ENCODE results near the gene FBN3.

Gene FBN3

DNA sequence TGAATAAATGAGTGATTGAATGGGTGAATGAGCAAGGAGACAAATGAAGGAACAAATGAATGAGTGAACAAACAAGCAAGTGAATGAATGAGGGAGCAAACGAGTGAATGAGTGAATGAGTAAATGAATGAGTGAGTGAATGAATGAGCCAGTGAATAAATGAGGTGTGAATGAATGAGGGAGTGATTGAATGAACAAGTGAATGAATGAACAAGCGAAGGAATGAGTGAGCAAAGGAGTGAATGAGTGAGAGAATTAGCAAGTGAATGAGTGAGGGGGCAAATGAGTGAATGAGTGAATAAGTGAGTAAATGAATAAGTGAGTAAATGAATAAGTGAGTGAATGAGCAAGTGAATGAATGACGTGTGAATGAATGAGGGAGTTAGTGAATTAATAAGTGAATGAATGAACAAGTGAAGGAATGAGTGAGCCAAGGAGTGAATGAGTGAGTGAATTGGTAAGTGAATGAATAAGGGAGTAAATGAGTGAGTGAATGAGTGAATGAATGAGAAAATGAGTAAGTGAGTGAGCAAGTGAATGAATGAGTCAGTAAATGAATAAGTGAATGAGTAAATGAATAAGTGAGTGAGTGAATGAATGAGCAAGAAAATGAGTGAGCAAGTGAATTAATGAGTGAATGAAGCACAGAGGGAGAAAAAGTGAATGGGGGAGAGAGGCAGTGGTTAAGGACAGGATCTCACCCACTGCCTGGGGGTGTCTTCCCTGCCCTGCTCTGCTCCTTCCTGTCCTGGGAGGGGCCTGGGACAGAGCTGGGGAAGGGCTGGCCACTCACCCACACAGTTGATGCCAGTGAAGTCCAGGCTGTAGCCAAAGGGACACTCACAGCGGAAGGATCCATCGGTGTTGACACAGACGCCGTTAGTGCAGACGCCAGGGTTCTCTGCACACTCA is 60.4 kb downstream of the FBN3 start:
- DNase-seq: no peak

GRCh38 chr19:8087876-8088275 is 61.5 kb downstream of the FBN3 start:
- DNase-seq: no peak

DNA sequence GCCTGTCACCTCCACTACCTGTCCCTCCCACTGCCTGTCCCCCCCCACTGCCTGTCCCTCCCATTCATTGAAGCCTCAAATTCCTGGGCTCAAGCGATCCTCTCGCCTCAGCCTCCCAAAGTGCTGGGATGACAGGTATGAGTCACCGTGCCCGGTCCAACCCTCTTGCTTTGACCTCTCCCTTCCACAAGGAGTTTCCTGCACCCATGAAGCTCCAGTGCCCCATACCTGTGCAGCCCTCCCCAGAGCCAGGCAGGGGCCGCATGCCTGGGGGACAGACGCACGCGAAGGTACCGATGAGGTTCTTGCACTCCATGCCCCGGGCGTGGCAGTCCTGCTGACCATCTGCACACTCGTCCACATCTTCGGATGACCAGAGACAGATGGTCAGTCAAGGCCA is 62.5 kb downstream of the FBN3 start:
- no peak for DNase-seq

DNA sequence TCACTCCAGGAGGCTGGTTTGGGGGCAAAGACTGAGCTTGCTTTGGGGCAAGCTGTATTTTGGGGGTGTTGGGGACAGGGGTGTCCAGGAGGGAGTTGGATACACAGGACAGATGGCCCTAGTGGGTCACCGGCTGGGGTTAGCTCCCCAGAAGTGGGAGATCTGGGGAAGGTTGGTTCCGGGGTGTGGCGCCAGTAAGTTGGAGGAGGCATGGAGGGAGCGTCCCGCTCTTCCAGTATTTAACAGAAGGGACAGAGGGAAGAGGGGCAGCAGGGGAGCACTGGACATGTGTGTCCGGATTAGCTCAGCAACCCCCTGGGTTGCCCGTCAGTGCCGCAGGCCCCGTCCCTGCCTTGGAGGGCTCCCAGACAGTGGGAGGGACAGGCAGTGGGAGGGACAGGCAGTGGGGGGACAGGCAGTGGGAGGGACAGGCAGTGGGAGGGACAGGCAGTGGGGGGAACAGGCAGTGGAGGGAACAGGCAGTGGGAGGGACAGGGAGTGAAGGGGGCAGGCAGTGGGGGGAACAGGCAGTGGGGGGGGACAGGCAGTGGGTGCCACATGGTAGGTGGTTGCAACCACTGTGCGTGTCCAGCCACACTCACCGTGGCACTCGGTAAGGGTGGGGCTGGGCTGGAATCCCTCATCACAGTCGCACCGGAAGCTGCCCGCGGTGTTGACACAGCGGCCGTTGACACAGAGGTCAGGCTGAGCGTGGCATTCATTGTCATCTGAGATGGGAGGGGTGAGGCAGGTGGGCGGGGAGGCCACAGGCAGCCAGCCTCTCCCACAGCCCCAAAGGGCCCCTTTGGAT is 63.6 kb downstream of the FBN3 start:
- DNase-seq: no peak

DNA sequence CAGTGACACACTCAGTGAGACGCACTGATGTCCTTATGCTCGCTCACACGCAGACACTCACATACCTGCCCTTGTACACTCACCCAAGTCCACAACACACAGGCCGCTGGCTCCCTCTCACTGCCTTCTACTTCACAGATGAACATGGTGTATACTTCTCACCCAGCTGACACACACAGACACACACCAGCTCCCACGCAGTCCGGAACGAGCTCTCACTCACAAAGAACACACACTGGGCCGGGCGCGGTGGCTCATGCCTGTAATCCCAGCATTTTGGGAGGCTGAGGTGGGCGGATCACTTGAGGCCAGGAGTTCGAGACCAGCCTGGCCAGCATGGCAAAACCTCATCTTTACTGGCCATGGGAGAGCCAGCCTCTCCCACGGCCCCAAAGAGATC is 65.2 kb downstream of the FBN3 start:
- no peak for DNase-seq

DNA sequence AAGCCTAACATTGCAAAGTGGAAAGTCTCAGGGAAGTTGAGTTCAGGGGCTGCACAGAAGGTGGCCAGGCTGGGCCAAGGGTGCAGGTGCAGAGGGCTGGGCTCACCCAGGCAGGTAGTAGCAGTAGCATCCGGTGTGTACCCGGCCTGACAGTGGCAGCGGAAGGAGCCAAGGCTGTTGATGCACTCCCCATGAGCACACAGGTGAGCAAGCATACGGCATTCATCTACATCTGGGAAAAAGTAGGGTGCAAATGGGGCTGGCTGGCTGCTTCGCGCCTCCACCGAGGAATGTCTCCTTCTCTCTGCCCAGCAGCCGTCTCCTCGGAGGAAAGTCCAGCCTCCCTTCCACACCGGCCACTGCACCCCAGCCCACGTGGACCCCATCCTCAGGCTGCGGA is 66.3 kb downstream of the FBN3 start:
- no peak for DNase-seq

GRCh38 chr19:8081569-8082550 is 67.5 kb downstream of the FBN3 start:
- no peak for DNase-seq

GRCh38 chr19:8080832-8081231 is 68.6 kb downstream of the FBN3 start:
- DNase-seq: no peak

DNA sequence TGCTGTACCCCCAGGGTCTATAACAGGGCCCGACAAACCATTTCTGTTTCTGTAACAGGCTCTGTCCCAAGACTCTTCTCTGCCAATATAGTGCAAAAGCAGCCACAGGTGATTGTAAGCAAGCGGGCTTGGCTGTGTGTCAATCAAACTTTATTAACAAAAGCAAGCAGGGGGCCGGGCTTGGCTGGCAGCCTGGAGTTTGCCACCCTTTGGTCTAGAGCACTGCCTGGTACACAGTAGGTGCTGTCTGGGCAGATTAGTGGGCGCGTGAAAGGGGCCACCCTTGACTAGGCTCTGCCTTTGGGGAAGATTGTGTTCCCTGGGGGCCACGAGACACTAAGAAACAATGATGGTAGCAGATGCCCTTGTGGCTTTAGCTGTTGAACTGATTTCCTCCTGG is 69.4 kb downstream of the FBN3 start:
- no peak for DNase-seq

DNA sequence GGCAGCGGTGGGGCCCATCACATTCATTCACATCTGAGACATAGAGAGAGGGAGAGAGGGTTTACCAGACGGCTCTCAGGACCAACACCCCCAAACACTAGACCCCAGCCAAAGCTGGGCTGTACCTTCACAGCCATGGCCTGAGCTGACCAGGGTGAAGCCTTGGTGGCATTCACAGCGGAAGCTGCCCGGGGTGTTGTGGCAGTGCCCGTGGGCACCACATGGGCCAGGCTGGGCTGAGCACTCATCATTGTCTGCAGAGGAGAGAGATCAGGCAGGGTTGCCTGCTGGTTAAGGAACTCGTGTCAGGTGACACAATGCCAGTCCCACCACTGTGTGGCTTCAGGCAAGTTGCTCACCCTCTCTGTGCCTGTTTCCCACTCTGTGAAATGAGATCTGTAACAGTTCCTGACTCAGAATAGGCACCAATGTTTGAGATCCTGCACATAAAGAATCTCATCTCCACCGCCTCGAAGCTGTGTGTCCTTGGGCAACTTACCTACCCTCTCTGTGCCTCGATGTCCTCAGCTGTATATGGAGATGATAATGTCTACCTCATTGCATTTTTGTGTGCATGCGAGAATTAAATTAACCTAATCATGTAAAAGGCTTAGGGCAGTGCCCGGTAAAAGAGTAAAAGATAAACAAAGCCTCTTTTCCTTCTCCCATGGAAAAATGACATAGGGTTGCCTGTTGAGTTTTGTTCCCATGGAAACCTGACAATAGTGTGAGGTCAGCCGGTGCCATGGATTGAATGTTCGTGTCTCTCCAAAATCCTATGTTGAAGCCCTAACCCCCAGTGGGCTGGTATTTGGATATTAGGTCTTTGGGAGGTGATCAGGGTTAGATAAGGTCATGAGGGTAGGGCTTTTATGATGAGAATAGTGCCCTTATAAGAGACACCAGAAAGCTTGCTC is 74.0 kb downstream of the FBN3 start:
- DNase-seq: no peak

GRCh38 chr19:8074501-8074900 is 74.9 kb downstream of the FBN3 start:
- DNase-seq: no peak

DNA sequence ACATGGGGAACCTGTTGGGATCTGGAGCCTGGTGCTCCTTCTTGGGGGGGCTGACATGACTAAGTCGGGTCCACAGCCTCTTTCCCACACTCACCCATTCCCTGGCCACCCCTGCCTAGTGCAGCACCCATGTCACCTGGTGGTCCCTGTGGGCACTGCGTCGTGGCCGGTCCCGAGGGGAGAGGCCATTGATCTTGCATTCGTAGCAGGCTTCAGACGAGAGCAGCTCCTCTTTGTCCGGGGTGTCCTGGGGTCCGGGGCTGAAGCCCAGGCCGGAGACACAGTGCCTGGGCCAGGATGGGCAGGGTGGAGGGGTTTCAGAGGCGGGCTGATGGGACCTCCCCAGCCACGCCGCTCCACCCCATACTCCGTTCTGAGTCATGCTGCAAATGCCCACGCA is 77.5 kb downstream of the FBN3 start:
- no peak for DNase-seq

DNA sequence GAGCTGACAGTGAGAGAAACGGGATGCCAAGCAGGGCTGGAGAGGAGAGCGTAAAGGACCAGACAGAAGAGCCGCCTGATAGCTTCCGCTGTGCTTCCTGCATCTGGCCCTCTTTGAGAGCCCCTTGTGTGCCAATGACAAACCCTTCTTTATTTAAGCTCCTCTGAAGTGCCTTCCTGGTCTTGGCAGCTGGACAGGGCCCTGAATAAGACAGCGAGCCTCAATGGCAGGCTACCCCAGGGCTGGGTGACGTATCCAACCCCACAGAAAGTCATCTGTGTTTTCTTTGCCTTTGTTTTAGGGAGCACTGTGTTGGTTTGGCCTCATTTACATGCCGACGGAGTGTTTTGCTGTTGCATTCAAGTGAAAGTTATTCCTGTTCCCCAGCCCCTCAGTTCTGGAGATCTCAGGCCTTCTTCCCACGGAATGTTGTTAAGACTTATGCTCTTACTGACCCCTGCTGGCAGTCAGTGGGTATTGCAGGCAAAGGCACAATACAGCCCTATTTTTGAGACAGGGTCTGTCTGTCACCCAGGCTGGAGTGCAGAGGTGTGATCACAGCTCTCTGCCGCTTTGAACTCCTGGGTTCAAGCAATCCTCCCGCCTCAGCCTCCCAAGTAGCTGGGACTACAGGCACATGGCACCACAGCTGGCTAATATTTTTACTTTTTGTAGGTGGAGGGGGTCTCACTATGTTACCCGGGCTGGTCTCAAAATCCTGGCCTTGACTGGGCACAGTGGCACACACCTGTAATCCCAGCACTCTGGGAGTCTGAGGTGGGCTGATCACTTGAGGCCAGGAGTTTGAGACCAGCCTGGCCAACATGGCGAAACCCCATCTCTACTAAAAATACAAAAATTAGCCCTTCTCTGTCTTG is 80.1 kb downstream of the FBN3 start:
- no peak for DNase-seq

- no peak for DNase-seq
Measured at GRCh38 chr19:8065875-8066261, 83.5 kb downstream of the FBN3 start.

GRCh38 chr19:8064911-8065874 is 84.2 kb downstream of the FBN3 start:
- no peak for DNase-seq

- DNase-seq: no peak
Measured at GRCh38 chr19:8057545-8058270, 91.7 kb downstream of the FBN3 start.

- no peak for DNase-seq
Measured at GRCh38 chr19:8056533-8056932, 92.9 kb downstream of the FBN3 start.

DNA sequence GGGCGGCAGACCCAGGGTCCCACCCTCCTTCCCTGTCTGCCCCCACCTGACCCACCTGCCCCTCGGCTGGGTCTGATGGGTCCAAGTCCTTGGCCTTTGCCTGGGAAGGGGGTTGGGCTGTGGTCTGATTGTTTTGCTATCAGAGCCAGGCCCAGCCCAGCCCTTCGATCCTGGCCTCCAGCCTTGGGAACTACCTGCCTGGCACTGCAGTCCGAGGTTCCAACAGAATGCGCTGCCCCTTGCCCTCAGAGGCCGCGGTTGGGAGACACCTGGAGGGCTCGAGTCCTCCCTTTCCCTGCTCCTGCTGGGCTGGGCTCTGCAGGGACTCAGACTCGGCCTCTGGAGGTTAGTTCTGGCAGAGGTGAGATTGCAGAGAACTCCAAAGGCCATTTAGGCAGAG is 95.2 kb downstream of the FBN3 start:
- no peak for DNase-seq

- DNase-seq: no peak
Measured at GRCh38 chr19:8052464-8052859, 96.9 kb downstream of the FBN3 start, which contains the start of gene CCL25. Gene CCL25 (plus strand): TSS chr19:8052760. CDS start chr19:8053050, 290 bp downstream.
